Neutrophil (primary cell): Measurements from ENCODE around the gene UMAD1.
A peak's percentile ranks its signal among the peaks of the same experiment; 100 is the strongest.

Experiments
- H3K27ac ChIP-seq: fragments of 200-600 bp; sonication (generic); 2 replicates; pipeline ENCODE4 v1.5.1; 2016; ENCODE audit warnings: mild to moderate bottlenecking, moderate library complexity
- H3K27me3 ChIP-seq: fragments of 200-600 bp; sonication (generic); 2 replicates; pipeline ENCODE4 v1.6.0; 2016; ENCODE audit warnings: mild to moderate bottlenecking
- H3K36me3 ChIP-seq: fragments of 200-600 bp; sonication (generic); 2 replicates; pipeline ENCODE4 v1.5.1; 2017
- H3K4me1 ChIP-seq, 2 experiments: fragments of 200-600 bp in 1 of 2; sonication (generic) in 1 of 2; 1 replicate in 1 of 2; 2 replicates in 1 of 2; pipeline versions ENCODE4 v1.5.1 to v1.6.1; 2013 to 2016; ENCODE audit warnings: low read depth in 1 of 2, low read length in 1 of 2, mild to moderate bottlenecking in 1 of 2, moderate library complexity in 1 of 2; ENCODE audit not compliant: control insufficient read depth in 1 of 2, insufficient read depth in 1 of 2
- H3K4me3 ChIP-seq, 2 experiments: fragments of 200-600 bp in 1 of 2; sonication (generic) in 1 of 2; 1 replicate in 1 of 2; 2 replicates in 1 of 2; pipeline ENCODE4 v1.5.1; 2013 to 2016; ENCODE audit warnings: low read depth in 1 of 2, low read length in 1 of 2, mild to moderate bottlenecking in 1 of 2, moderate library complexity in 1 of 2
- H3K9me3 ChIP-seq: fragments of 200-600 bp; sonication (generic); 2 replicates; pipeline ENCODE4 v1.5.1; 2016
- TF ChIP-seq, protein P1 (sequence below): fragments of 200-600 bp; sonication (generic); IDR thresholded peaks from 2 replicates; pipeline ENCODE4 v1.5.1; 2016; ENCODE audit warnings: antibody characterized with exemption

UMAD1 gene

GRCh38 chr7:7639847-7640220, 718 bp upstream of the UMAD1 start:
- Histone ChIP-seq H3K36me3 (no peaks in the 10 kb centered on the region), H3K4me1 (peaks cover 22 to 23% of the 10 kb centered on the region in 2 experiments), H3K9me3 (no peaks in the 10 kb centered on the region), H3K27me3 (no peaks in the 10 kb centered on the region), H3K27ac (peak overlapping the region; percentile 92), H3K4me3 (peak overlapping the region; percentile 88)
- TF ChIP-seq, protein P1, sequence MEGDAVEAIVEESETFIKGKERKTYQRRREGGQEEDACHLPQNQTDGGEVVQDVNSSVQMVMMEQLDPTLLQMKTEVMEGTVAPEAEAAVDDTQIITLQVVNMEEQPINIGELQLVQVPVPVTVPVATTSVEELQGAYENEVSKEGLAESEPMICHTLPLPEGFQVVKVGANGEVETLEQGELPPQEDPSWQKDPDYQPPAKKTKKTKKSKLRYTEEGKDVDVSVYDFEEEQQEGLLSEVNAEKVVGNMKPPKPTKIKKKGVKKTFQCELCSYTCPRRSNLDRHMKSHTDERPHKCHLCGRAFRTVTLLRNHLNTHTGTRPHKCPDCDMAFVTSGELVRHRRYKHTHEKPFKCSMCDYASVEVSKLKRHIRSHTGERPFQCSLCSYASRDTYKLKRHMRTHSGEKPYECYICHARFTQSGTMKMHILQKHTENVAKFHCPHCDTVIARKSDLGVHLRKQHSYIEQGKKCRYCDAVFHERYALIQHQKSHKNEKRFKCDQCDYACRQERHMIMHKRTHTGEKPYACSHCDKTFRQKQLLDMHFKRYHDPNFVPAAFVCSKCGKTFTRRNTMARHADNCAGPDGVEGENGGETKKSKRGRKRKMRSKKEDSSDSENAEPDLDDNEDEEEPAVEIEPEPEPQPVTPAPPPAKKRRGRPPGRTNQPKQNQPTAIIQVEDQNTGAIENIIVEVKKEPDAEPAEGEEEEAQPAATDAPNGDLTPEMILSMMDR = no peak

DNA sequence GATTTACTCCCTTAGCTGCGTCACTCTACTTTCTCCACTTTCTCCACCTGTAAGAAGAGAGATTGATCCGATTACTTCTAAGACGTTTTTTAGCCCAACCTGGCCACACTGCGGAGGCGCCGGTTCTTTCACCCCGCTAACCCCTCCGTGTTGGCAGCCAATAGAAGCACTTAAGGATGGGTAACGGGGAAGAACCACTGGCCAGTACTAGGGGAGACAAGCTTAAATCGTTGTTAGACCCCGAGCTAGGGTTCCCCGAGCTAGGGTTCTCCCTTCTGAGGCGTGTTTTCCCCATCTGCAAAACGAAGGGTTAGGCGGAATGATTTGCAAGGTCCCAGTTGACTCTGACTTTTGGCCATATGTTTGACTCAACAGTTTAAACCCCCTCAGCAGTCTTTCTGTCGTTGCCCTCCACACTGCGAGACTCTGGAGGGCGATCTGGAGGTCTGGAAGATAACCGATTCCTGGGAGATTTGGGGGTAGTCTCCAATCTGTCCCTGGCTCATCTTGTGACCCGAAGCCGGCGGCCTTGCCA, 644 bp downstream of the UMAD1 start:
- Histone ChIP-seq H3K27me3 (no peaks in the 10 kb centered on the region), H3K4me3 (peak overlapping the region; percentile 88), H3K27ac (peak overlapping the region; percentile 92), H3K36me3 (no peaks in the 10 kb centered on the region), H3K9me3 (no peaks in the 10 kb centered on the region), H3K4me1 (peaks cover 22 to 23% of the 10 kb centered on the region in 2 experiments)
- TF ChIP-seq, protein P1 = no peak

- Histone ChIP-seq H3K9me3 (no peaks in the 10 kb centered on the region), H3K27me3 (no peaks in the 10 kb centered on the region), H3K36me3 (no peaks in the 10 kb centered on the region), H3K4me3 (no peak overlapping the region), H3K27ac (no peak overlapping the region), H3K4me1 (peaks cover 22 to 23% of the 10 kb centered on the region in 2 experiments)
- TF ChIP-seq, protein P1 = no peak
Measured at GRCh38 chr7:7642081-7642480, 1.5 kb downstream of the UMAD1 start.

GRCh38 chr7:7647495-7648036, 7.0 kb downstream of the UMAD1 start:
- H3K36me3 ChIP-seq = no peaks in the 10 kb centered on the region
- no peaks in the 10 kb centered on the region for H3K9me3 ChIP-seq
- H3K4me1 ChIP-seq = peaks cover 0 to 4% of the 10 kb centered on the region in 2 experiments
- TF ChIP-seq, protein P1 = no peak
- no peak overlapping the region for H3K4me3 ChIP-seq
- H3K27ac ChIP-seq = no peak overlapping the region
- no peaks in the 10 kb centered on the region for H3K27me3 ChIP-seq

GRCh38 chr7:7650682-7651206, 10.2 kb downstream of the UMAD1 start:
- TF ChIP-seq, protein P1 = no peak
- no peaks in the 10 kb centered on the region for H3K27me3 ChIP-seq
- H3K36me3 ChIP-seq = no peaks in the 10 kb centered on the region

More at GRCh38 chr7:7650682-7651206, 10.2 kb downstream of the UMAD1 start:
- Histone ChIP-seq H3K27ac (no peak overlapping the region), H3K4me1 (peaks cover 7 to 12% of the 10 kb centered on the region in 2 experiments), H3K4me3 (no peak overlapping the region), H3K9me3 (no peaks in the 10 kb centered on the region)
